HL-60 (cell line): ENCODE measurements around the gene TMEM18.

Source experiments
- DNase-seq, 2 experiments: peaks; one replicate each; pipeline ENCODE4 v3.0.0-alpha.2; 2010 to 2020; ENCODE audit warnings: low read depth in 1 of 2, low spot score in 1 of 2
- H3K27ac ChIP-seq: fragments of 250-450 bp; sonication (Bioruptor Pico); replicated peaks from 2 replicates; pipeline ENCODE4 v1.5.1; 2020; ENCODE audit warnings: mild to moderate bottlenecking, moderate library complexity
- H3K27me3 ChIP-seq: fragments of 250-450 bp; sonication (Bioruptor Pico); 2 replicates; pipeline ENCODE4 v1.5.1; 2021; ENCODE audit warnings: mild to moderate bottlenecking, moderate library complexity; ENCODE audit not compliant: insufficient read depth, poor library complexity, severe bottlenecking
- H3K4me3 ChIP-seq: replicated peaks from 2 replicates; pipeline ENCODE4 v1.5.1; 2011; ENCODE audit warnings: mild to moderate bottlenecking, control low read depth, low read length; ENCODE audit not compliant: insufficient read depth
- CTCF ChIP-seq: IDR thresholded peaks from one replicate; pipeline ENCODE4 v1.5.1; 2011; ENCODE audit warnings: low read length, control low read depth, inconsistent platforms; ENCODE audit not compliant: insufficient read depth
- GABPA ChIP-seq: IDR thresholded peaks from 2 replicates; pipeline ENCODE4 v1.6.1; 2012; ENCODE audit warnings: low read depth
- POLR2AphosphoS5 ChIP-seq: IDR thresholded peaks from 2 replicates; pipeline ENCODE4 v1.6.1; 2012; ENCODE audit warnings: low read depth
- REST ChIP-seq: IDR thresholded peaks from 2 replicates; pipeline ENCODE4 v1.6.1; 2012; ENCODE audit warnings: low read depth; ENCODE audit not compliant: insufficient replicate concordance
- SPI1 ChIP-seq: IDR thresholded peaks from 2 replicates; pipeline ENCODE4 v1.6.1; 2012; ENCODE audit warnings: low read depth, mild to moderate bottlenecking, borderline replicate concordance

The TMEM18 gene

DNA sequence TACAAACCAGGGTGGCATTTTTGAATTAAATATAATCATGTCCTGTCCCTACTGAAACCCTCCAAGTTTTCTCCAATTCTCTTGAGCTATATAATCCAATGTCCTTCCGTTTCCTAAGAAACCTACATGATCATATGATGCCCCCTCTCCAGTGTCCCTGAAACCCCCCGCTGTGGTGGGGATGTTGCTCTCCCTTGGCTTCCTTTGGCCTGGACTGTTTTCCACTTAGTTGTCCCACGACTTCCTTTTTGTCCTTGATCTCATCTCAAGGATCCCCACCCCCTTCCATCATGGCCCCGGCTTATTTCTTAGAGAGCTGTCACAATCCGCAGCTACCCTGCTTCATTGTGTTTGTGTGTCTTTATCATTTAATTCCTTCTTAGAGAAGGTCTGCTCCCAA lies 43.8 kb downstream of the TMEM18 start:
- no peak for DNase-seq
- H3K27ac ChIP-seq: no peak overlapping the region
- H3K4me3 ChIP-seq: no peak overlapping the region
- no peak for TF ChIP-seq SPI1
- no peak for TF ChIP-seq POLR2AphosphoS5
- no peak for TF ChIP-seq CTCF
- no peak for TF ChIP-seq GABPA
- TF ChIP-seq REST: no peak
- H3K27me3 ChIP-seq: no peaks in the 10 kb centered on the region

DNA sequence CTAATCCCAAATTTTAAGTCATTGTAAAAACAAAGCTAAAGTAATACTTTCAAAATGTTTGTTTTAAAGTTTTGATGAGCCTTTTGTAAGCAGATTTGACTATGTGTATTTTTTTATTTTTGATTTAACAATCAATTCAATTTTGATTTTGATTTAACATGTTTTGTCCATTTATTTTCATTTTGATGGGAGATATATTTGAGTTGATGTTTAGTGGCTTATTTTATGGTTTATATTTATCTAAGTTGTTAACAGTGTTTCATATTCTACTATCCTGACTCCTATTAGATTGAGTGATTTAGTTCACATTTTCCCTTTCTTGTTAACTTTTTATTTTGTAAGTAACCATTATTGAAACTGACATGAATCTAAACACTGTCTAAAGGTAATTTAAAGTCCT lies 44.7 kb downstream of the TMEM18 start:
- no peak overlapping the region for H3K27ac ChIP-seq
- TF ChIP-seq SPI1 (no peak), CTCF (no peak), POLR2AphosphoS5 (no peak), REST (no peak), GABPA (no peak)
- no peak for DNase-seq
- H3K27me3 ChIP-seq: no peaks in the 10 kb centered on the region
- no peak overlapping the region for H3K4me3 ChIP-seq

- no peak overlapping the region for H3K4me3 ChIP-seq
- DNase-seq: no peak
- TF ChIP-seq SPI1: no peak
- no peak for TF ChIP-seq CTCF
- TF ChIP-seq GABPA: no peak
- no peak for TF ChIP-seq REST
- no peak for TF ChIP-seq POLR2AphosphoS5
- H3K27ac ChIP-seq: no peak overlapping the region
- H3K27me3 ChIP-seq: no peaks in the 10 kb centered on the region
Measured at GRCh38 chr2:631741-632140, 45.5 kb downstream of the TMEM18 start.
